NCI-H526 treated with DMSO at 0.1 percent for 48 hours (cell line): ENCODE measurements around the gene MAGI2.
A peak's percentile ranks its signal among the peaks of the same experiment; 100 is the strongest.

Experiments
- DNase-seq: peaks from one replicate; lab custom pipeline; 2025; lab: John Stamatoyannopoulos, UW

Gene MAGI2

DNA sequence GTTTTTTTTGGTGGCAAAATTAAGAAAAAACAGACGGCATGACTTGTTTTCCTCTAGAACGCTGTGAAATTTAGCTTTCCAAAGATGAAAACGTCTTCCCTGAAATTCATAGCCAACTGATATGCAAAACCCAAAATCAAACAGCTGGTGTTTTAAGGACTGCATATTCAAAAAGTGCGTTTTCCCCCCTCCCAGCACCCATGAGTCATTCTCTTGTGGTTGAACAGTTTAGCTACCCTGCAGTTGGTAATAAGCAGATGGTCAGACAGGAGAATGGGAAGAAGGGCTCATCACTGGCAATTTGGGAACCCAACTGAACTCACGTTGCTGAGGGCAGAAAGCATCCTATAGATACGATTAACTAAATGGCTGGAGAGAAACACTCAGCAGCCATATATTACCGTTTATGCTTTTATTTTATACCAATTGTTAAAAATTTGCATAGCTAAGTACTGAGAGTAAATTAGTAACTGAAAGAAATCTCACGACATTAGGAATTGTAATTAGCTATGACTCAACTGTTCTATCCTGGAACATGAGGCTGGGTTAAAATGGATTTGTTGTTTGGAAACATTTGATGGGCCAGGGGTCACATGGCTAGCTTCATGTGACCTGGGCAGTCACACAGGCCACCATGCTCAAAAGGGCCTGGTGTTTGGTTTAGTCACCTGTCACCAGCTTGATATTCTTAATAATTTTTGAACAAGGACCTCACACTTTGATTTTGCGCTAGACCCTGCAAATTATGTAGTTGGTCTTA, 1311.8 kb downstream of the MAGI2 start:
- DNase-seq = peak; percentile 93

DNA sequence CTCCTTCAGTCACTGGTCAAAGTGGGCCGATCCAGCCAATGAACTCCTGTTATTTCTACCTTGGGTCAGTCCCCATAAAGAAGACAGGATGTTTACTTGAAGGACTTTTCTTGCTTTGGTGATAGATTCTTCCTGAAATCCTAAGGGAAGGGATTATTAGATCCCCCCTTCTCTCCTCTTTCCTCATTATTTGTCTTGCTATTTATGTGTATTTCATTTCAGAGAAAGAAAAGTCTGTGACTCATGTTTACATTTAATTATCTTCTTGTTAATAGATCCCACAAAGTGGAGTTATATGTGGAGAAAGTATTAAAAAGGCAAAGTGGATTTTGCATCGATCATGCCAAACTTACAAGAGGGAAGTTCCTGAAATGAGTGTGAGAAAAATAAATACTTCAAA, 1313.4 kb downstream of the MAGI2 start:
- no peak for DNase-seq

DNA sequence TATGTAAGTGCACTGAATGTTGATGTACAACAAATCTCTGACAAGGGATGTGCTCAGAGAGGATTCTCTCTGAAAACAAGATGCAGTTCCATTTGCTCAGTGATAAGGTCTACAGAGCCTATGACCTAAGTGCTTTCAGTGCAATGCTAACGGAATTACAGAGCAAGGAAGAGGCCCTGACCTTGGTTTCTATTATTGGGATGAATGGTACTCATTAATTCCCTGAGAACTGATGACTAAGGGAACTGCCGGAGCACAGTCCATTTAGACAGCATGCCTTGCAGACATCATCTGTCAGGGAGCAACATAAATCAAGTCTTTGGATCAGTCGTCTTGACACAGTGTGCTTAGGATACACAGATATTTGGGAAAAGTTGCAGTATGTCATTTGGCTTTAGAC, 1314.1 kb downstream of the MAGI2 start:
- no peak for DNase-seq

DNA sequence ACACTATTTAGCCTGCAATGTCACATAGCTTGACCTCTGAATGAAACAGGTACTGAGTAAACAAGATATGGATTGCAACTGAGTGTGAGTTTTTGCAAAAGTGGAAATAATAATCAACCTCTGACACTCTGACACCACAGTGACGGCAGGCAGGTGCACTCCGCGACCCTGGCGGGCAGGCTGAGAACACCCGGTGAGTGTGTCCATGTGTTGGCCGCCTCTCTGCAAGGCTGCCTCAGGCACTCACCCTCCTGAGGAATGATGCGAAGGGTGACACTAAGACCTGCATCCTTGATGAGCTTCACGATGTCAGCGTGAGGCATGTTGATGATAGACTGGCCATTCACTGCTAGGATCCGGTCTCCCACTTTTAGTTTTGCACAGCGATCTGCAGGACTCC, 1318.7 kb downstream of the MAGI2 start:
- no peak for DNase-seq

GRCh38 chr7:78134256-78134655, 1319.2 kb downstream of the MAGI2 start:
- DNase-seq = peak; percentile 55

DNA sequence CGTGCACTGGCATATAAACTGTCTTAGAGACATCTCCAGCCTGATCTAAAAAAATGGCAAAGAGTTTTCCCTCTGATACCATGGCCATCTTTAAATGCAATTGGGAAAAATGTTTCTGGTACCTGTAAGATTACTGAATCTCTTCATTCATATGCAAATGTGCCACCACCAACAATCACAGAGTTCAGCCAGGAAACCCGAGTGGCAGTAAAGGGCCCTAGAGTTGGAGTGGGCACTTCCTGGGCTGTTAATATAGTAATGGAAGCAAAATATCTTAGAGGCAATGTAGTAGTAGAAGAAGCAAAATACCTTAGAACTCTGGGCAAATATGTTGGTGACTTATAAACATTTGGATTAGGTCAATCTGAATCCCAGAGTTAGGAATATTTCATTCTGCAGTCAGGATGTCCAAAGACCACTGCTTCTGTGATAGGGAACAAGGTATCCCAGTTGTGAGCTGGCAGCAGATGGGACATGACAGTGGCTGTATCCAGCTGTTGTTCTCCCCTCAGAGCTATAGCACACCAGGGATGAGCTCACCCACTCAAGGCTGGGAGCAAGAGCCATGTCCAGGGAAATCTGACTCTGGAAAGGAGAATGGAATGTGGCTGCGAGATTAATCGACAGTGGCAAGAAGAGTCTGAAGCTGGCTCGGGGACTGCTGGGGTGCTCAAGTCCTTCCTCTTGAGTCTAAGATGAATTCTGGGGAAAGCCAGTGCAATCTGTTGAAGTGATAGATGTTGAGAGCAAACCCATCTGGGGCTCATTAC, 1322.8 kb downstream of the MAGI2 start:
- DNase-seq = no peak

DNA sequence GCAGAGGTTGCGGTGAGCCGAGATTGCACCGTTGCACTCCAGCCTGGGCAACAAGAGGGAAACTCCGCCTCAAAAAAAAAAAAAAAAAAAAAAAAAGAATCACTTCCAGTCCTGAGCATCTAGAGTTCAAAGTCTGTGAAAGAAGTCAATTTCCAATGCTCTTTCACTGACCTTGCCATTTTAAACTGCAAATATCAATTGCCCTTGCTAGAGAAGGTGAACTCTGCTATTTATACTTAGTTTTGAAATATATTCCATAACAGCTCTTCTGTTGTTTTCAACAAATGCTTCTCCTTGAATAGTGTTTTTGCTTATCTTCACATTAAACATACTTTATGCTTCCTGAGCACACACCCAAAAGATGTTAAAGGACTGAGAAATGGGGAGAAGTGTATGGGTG, 1323.6 kb downstream of the MAGI2 start:
- no peak for DNase-seq

- DNase-seq = no peak
Observed at GRCh38 chr7:78127009-78127408, 1326.5 kb downstream of the MAGI2 start.

- DNase-seq = no peak
Observed at GRCh38 chr7:78125884-78126283, 1327.6 kb downstream of the MAGI2 start.

DNA sequence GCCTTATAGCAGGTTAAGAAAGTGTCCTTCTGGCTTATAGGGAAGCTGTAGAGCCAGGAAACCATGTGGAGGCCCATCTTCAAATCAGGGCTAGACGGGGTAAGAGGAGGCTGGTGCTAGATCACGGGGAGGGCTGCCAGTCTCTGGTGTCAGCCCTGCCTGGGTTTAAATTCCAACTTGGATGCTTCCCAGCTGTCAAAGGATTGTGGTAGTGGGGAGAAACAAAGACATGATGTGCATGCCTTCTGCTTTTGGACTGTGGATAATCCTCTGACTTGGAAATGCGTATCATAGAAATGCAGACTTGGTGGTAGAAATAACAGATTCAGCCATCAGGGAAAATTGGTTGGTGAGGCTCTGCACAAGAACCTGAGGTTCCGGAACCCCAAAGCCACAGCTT, 1329.3 kb downstream of the MAGI2 start:
- no peak for DNase-seq

DNA sequence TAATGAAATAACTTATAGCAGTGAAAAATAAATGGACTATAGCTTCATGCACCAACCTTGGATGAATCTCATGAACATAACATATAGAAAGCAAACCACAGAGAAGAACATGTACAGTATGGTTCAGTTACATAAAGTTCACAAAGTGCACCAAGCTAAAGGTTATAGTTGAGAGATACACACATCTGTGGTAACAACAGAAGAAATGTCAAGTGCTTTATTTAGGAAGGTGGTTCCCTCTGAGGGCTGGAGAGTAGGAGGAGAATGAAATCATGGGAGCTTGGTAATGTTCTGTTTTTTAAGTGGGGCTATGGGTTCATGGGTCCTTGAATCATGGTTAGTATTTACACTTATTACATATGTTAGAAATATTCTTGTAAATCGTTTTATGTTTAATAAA, 1331.6 kb downstream of the MAGI2 start:
- no peak for DNase-seq

DNA sequence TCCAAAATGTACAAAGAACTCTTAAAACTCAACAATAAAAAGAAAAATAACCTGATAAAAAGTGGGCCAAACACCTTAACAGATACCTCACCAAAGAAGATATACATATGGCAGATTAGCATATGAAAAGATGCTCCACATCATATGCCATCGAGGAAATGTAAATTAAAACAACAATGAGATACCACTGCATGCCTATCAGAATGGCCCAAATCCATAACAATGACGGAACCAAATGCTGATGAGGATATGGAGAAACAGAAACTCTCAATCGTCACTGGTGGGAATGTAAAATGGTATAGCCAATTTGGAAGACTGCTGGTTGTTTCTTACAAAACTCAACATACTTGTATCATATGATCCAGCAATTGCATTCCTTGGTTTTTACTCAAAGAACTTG, 1335.0 kb downstream of the MAGI2 start:
- DNase-seq = no peak

DNA sequence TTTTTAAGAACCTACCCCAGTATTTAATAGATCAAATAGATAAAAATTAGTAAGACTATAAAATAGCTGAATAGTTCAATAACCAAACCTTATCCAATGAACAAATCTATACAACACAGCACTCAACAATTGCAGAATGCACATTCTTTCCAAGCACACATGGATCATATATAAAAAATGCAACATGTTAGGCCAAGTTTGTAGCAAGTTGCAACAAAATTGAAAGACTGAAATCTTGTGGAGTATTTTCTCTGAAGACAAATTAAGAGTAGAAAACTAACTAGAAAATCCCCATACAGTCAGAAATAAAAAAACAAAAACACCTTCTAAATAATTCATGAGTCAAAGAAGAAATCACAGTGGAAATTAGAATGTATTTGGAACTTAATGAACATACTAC, 1337.6 kb downstream of the MAGI2 start:
- DNase-seq = no peak

DNA sequence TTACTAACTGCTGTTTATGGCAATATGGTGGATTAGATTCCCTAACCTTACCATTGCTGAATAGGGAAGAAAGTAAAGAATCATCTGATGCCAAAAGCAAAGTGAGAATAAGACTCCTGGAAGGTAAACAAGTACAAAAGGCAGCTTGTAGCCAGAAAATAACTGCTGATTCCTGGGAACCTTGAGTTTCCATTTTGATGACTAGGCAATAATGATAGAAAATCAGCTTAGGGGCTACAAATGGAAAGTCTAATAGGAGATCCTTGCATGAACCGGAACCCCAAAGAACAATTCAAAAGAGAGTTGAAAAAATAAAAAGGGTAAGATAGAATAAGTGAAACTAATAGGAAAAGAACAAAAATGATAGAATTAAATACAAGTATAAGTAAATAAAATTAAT, 1338.5 kb downstream of the MAGI2 start:
- no peak for DNase-seq

DNA sequence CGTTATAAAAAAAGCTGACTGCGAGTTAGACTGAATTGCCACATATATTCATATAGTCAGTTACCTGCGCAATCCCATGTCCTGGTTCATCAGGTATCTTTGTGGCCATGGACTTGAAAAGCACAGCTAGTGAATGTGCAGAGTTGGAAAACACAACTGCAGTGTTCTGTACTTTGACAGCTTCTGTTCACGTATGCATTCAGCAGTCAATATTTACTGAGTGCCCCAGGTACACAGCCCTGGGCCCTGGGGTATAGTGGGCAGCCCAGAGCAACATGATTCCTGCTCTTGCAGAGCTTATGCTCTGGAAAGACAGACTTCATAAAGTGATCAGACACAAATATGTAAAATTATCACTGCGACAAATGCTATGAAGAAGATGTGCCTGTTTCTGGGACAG, 1341.0 kb downstream of the MAGI2 start:
- no peak for DNase-seq

DNA sequence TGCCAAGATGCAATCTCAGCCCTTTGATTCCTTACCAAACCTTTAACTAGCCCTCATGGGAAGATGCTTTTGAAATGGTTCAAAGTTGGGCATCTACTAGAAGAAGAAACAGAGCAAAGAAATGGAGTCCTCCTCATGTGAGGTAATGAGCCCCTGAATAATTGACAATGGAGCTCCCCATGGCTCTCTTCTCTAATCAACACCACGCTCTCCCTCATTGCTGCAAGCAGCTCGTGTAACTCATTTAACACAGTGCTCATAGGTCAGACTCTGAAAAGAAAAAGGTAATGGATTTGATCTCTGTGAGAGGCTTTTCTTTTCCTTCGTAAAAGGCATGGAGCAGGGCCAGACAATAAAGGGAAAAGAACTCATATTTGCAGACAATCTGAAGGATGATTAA, 1342.1 kb downstream of the MAGI2 start:
- no peak for DNase-seq

DNA sequence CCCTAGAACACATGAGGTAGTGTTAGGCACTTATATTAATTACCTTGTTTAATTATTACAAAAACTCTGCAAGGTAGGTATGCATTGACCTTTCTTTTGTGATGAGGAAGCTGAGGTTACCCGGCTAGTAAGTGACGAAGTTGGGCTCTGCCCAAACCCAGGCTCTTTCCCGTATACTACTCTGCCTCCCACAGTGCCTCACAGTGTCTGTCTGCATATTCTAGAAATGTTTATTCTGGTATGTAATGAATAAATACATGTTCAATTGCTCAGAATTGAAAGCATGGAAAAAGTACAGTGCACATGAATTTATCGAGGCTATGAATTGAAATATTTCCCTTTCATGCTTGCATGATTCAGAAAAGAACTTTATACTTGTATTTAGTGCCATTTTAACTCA, 1350.0 kb downstream of the MAGI2 start:
- DNase-seq = no peak

DNA sequence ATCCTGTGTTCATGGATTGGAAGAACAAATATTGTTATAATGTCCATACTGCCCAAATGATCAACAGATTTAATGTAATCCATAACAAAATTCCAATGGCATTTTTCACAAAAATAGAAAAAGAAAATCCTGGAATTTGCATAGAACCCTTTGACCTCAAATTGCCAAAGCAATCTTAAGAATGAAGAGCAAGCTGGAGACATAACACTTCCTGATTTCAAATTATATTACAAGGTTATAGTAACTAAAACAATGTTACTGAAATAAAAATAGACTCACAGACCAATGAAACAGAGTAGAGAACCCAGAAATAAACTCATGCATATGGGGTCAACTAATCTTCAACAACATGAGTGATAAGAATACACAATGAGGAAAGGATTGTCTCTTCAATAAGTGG, 1352.4 kb downstream of the MAGI2 start:
- no peak for DNase-seq

DNA sequence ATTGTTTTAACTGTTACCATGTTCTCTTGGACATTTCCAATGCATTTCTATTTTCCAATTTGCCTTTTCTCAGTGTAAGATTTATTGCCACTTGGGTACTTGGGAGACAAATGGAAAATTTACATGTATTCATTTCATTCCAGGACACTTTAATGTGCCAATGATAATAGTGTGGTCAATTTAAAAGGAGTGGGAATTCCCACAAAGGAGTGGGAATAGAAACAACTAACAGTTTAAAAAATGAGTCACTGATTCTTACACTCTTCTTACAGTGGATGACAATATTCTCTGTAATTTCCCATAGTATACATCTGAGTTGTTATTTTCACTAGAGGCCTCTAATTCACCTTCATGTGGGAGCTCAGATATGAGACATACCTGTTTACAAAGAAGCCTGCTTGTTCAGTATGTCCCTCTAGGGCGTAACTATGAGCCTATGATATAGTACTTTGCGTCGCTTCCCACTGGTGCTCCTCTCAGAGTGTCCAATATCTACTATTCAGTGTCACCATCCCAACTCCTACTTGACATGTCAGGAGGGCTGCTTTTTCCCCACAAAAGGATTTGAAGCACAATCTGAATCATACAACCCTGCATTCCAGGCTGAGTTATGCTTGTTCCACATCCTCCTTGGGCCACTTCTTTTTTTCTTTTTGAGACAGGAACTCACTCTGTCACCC, 1353.6 kb downstream of the MAGI2 start:
- DNase-seq = no peak

- no peak for DNase-seq
Observed at GRCh38 chr7:78095549-78095948, 1357.9 kb downstream of the MAGI2 start.

DNA sequence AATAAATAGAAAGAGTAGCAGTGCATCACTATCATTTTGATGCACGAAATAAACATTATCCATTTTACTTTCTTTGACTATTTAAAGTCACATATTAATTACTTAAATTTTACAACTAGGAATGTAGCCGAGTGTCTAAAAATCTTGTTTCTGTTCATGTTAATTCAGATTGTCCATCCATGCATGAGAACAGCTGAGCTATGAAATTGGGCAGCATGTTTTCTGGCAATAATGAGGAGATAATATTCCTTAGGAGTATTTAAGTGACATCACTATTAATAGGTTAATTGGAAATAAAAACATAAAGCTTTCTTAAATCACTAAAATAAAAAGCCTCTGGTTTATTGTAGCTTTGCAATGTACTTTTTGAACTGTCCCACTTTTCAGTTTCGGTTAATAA, 1361.1 kb downstream of the MAGI2 start:
- DNase-seq = no peak

GRCh38 chr7:78090616-78091015, 1362.9 kb downstream of the MAGI2 start:
- DNase-seq = no peak

GRCh38 chr7:78083476-78084120, 1369.9 kb downstream of the MAGI2 start:
- no peak for DNase-seq
